GM12872 (cell line): ENCODE data around the gene SLC9A1.

Experiments
- CTCF ChIP-seq: IDR thresholded peaks from 3 replicates; pipeline ENCODE4 v1.5.1; 2011; ENCODE audit warnings: low read depth, mild to moderate bottlenecking, low read length, moderate library complexity; ENCODE audit not compliant: insufficient read depth

Gene SLC9A1

DNA sequence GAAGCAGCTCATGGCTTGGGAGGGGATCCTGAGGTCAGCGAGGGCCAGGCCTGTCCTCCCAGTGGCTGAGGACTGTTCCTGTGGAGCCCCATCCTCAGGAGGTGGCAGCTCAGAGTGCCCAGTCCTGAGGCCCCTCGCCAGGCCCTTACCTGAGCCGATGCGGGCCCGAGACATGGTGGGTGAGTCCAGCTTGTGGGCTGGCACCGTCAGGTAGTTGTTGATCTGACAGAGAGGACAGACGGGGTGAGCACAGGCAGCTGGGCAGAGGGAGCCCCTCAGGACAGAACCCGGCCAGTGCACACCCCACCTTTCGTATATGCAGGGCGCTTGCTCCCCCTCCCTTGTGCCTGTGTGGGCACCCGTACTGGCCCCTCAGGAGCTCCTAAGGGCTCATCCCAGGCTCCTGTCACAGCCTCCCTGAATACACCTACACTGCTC, 53.9 kb downstream of the SLC9A1 start:
- TF ChIP-seq CTCF, result no peak

DNA sequence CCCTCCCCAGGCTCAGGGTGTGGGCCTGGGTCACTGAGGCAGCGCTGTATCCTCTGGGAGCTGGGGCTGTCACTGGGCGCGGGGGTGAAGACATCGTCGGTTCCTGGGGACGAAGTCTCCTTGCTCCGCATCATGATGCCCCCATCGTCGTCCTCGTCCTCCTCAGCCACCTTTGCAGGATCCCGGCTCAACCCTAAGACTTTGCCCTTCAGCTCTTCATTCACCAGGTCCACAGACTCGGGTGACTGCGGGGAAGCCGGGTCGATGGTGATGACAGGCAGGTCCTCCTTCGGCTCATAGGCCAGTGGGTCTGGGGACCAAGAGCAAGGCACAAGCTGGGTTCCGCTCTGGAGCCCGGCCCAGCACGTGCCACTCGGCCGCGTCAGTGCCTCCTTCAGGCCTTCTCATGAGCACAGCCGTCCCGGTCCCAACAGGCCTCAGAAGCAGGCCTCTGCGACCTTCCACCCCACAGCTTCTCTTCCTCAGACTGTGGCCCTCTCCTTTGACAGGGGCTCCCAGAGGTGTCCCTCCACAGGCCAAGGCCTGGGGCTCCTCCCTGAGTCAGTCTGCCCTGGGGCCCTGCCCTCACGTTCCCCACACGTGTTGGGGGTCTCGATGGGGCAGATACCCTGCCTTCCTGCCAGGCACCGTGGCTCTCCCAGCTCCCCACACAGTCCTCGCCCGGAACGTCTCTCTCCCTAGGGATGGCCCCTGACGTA, 54.4 kb downstream of the SLC9A1 start:
- TF ChIP-seq CTCF, result no peak

DNA sequence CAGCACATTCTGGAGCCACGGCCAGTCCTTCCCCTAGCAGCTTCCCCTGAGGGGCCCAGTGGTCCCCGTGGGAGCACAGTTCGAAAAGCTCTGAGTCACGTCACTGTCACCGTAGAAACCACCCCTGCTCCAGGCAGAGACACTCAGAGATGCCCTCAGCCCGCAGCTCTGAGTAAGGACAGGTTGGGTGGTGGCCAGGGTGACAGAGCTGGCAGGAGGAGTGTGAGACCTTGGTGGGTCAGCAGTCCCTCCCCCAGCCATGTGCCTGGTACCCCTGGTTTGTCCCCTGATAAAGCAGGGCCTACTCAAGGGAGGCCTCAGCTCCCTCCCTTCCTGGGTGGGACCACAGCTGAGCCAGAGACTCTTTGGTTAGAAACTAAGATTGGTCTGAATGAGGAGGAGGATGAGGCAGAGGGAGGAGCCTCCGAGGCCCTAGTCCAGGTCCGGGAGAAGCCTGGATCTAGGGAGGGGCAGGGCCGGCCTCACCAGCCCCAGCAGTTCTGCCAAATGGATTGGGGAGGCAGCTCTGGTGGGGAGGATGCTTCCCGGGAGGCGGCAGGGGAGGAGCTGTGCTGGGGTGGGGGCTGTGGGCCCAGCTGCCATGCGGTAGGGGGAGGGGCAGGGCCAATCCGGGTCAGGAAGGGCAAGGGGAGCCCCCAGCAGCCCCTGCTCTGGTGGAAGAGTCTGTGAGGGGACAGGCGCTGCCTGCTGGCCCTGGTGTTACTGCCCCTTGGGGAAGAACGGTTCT, 55.2 kb downstream of the SLC9A1 start:
- TF ChIP-seq CTCF, result no peak

DNA sequence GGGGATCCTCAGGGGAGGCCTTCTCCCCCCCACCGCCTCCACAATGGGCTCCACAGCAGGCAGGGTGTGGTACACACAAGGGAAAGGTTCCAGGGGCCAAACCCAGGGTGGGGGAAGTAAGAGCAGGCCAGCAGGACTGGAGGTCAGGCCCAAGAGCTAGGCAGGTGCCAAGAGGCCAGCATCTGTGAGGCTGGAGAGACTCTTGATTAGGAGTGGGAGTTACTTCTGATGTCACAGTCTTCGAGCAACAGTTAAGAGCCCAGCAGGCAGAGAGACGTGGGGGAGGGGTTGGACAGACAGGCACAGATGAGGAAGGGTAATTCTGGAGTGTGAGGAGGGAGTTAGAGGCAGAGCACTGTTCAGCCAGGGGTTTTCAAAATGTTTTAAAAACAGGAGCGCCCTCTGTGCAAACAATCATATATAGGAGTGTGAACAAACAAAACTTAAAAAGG, 55.8 kb downstream of the SLC9A1 start:
- no peak for TF ChIP-seq CTCF

DNA sequence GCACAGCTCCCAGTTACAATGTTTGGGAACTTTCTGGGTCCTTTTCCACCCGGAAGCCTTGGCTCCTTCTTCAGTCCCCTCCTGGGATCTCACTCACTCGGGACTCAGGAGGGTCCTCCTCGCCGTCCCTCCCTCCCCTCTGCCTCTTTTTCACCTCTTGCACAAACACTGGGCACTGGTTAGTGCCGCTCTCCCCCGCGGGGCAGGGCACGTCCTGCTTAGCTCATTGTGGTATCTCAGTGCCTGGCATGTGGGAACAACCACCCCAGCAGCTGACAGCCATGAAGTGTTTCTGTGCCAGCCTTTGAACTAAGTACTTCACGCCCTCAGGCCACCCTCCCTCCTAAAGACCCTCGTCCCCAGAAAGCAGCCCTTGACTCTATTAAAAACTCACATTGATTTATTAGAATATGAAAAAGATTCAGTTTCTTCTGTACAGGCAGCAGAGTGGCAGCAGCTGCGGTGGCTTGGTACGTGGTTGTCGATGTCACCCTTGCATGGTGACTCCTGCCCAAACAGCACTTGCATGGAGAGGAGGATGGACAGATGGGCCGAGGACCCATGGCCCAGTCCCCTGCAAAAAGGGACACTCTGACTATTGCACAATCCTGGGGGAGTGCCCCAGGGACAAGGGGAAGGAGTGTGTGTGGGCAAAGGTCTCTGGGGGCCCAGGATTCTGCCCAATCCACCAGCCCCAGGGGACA, 56.3 kb downstream of the SLC9A1 start:
- TF ChIP-seq CTCF, result no peak

GRCh38 chr1:27097484-27097917, 57.4 kb downstream of the SLC9A1 start:
- TF ChIP-seq CTCF, result peak; percentile 94

- no peak for TF ChIP-seq CTCF
Observed at GRCh38 chr1:27095576-27095975, 59.3 kb downstream of the SLC9A1 start.
